GM21529 (cell line): ENCODE data around the gene ZNF521.

Source experiments
- ATAC-seq: cut with Tn5 transposase; IDR thresholded peaks from one replicate; pipeline ENCODE4 v1.9.1; 2021; ENCODE audit not compliant: unreplicated experiment

The ZNF521 gene

DNA sequence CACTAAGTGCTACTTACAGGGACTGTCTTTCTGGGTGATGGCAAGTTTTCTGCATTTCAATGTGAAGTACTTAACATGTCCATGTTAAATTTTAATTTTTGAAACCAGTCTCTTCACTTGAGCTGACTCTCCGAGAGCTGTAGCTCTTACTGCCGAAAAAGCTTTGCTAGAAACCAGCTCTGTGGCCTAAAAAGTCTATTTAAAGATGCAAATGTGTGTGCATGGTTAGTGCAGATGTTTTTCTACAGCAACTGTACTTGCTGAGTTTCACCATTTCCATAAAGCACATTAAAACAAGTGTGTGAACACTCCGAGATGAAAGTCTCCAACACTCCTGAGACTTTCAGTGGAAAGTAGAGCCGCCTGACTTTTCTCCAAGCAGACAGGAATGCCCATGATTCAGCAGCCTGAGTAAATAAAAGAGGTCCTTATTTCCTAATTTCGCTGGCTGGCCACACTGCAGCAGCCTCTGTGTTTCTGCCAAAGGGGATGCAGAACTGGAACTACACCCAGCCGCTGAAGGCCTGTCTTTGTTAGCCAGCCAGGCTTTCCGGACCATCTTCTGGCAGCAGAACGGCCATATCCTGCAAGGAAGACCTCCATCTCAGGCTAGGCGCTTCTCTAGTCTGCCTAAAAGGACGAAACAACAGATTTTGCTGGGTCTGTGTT is 121.2 kb downstream of the ZNF521 start:
- no peak for ATAC-seq

DNA sequence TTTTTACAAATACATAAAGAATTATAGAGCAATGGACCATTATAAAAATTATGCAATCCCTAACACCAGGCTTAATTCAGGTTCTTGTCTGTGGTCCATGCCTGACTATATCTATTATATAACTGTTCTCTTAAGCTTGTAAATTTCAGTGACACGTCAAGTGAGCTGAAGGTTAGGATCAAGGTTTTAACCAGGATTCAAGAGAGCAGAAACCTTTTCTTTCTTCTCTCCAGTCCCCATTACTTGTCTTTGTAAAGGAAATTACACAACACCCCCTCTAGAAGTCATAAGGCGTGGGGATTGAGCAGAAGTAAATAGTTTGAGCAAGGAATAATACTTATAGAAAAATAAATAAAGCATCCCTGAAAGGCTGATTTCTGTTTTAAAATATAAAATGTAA is 122.0 kb downstream of the ZNF521 start:
- ATAC-seq, result no peak

DNA sequence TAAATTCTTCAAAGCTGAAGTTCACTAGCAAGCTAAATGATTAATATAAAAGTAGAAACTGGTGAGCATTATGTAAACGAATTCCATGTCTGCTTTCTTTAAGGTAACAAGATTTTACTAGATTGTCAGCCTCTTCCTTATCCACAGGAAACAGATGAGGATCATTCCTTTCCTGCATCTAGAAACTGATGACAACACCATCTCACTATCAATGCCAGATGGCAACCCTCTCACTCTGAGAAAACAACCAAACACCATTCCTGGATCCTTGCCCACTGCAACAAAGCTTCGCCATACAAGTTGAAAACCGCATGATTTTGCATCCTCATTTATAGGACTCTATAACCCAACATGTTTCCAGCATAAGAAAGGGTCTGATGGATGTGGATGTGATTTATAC is 122.9 kb downstream of the ZNF521 start:
- no peak for ATAC-seq

DNA sequence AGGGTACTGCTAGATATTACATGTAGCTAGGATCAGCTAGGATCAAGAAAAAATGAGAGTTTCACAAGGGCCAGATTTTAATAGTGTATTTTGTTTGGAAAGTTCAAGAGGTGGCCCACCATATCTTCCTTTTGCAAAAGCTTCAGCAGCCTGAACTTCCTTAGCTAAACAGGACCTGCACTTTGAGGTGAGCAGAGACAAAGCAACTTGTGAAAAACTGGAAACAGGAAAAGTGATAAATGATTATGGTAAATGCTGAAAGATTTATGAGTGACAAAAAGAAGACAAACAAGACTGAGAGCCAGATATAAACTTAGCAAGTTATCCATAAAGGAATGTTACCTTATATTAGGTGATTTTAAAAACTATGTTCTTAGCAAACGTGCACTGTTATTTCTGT is 123.6 kb downstream of the ZNF521 start:
- ATAC-seq, result no peak

DNA sequence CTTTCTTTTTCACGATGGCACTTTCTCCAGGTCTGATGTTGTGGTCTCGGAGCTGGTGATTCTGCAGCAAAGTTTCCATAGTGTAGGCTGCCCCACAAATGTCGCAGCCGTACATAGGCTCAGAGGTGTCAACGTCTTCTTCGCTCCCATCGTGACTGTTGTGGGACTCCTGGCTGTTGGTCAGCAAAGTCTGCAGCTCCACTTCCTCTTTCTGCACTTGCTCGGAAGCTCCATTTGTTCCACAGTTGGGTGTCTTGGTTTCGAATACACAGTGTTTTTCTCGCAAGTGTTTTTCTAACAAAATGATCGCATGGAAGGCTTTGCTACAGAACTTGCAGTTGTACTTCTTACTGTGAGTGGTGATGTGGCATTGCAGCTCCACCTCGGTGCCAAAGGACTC is 126.8 kb downstream of the ZNF521 start:
- ATAC-seq, result no peak

DNA sequence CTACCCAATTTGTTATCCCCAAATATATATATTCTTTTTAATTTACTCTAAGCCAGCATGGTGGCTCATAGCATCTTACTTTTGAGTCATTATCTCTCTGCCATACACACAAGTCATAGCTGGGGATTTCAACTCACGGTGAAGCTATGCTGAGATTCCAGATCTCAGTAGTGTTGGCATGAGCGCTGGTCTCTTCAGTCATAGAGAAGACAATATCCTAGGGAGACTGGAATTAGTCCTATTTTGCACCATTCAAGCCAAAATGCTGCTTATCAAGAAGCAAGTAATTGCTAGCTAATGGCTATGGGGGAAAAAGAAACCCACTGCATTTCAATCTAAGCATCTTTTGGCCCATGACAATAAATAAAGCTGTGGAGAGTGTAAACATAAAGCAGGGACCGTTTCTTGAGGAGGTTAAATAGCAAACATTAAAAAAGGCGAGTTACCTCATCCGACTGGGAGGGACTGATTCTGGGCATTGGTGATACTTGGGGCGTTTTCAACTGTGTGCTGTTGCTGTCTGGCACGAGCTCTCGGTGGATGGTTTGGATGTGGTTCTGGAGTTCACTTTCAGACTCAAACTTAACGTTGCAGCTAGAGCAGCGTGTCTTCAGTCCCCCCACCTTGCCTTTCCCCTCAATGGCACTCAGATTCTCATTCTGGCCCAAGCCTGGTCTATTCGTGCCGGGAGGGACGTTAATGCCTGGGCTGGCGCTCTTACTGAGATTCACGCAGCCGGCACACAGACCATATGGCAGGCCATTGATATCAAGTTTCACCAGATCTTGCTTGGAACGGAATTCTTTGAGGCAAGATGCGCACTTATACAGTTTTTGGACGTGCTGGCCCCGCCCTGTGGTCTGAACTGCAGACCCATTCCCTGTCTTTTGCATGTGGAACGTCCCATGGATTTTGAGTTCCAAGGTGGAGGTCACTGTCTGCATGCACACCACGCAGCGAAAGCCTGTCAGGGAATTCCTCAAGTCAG is 127.8 kb downstream of the ZNF521 start:
- ATAC-seq, result no peak

DNA sequence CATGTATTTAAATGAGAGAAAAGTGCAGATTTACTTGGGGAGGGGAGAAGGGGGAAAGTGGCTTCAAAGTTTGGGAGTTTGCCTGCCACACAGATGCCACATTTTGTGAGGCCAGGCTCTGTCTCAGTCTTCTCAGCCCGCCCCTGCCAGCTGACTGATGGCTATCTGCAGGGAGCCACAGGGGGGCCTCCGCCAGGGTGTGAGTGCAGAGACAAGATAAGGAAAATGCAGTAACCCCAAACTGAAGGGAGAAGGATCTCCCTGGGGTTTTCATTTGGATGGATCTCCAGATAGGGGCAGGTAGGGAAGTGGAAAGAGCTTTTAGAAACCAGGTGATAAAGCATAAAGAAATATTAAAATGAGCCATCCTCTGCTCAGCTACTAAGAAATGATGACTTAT is 128.8 kb downstream of the ZNF521 start:
- no peak for ATAC-seq

DNA sequence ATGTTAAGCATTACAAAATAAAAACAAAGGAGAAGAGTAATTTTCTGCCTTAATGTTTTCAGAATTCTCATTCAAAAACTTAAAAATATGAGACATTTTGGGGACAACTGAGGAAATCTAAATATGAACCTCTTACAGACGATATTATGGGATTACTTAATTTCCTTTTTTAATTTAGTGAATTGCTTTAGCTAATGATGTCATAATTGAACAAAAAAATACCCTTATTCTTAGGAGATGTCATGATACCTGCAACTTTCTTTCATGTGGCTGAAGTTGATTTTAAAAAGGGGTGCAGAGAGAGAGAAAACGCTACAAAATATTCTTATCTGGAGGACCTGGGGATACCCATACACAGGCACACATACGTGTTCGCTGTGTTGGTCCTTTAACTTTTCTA is 129.3 kb downstream of the ZNF521 start:
- ATAC-seq, result no peak

DNA sequence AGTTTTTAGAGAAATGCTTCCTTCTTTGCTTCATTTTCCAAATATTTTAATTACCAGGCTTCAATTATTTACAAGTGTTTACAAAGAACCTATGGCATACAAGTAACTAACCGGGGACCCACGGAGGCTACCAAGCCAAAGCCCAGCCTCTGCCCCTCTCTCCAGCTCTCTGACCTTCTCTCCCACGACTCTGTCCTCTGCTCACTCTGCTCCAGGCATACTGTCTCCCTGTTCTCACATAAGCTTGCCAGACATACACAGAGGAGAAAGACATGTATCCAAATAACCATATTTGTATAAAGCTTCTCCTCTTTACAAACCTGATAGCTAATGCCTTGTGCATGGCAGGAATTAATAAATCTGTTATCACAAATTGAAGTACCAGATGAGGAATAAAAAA is 141.3 kb downstream of the ZNF521 start:
- ATAC-seq, result no peak

DNA sequence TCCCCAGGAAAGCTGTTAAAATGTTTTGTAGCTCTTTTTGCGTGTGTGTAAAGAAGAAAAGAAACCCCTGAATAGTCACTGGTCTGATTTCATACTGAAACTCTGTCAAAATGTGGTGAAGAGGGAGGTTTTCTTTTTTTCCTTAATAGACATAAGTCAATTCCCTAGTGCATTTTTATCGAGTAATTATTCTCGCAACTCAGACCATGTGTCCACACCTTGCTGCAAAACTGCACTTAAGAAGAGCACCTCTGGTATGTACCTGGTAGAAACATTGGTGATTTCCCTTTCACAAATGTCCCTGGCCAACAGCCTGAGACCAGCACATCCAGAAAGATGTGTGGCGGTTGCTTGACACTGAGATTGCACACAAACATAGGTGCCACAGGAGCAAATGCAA is 159.9 kb downstream of the ZNF521 start:
- no peak for ATAC-seq

DNA sequence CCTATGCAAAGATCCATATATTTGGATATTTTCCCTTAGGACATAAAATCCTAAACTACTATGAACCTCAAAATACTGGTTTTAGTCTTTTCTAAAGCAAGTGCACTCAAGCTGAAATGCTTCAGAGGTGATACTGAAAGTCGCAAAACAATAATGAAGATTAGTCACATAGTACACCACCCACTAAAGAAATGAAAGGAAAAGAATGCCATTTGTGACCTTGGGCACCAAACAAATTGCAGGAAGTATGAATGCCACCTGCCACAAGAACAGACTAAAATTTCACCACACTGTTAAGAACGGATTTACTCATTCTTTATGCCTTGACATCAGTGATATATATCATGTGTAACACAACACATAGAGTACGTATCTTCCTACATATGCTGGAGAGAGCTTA is 161.5 kb downstream of the ZNF521 start:
- peak; percentile 56 for ATAC-seq

DNA sequence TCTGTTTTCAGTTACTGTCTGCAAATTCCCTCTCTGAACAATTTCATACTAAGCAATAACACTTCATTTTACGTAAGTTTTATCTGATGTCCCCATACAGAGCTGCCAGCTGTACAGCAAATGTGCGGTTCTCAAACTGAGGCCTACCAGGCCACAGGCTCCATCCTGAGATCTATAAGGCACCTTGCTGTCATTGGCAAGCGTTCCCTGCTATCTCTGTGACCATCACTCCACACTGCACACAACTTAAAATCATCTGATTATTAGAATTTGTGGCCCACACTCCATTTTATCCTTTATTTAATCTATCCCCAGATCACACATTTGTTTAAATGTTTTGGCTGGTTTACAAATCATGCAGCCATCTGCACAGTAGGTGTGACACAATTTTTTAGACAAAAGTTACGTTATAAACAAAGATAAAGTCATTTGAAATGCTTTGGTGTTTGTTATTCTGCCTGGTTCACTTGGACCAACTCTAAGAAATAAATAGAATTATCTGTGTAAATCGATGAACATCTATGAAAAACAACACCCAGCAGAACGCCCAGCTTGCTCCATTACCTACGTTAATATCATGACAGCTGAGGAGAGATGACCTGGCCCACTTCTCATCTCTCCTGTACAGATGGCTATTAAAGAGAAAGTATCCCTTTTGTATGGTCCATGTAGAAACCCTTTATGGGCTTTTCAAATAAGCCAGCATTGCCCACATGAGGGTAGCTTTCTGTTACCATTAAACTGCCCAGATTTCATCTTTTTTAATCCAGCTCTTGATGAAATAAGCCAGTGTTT is 162.4 kb downstream of the ZNF521 start:
- no peak for ATAC-seq

DNA sequence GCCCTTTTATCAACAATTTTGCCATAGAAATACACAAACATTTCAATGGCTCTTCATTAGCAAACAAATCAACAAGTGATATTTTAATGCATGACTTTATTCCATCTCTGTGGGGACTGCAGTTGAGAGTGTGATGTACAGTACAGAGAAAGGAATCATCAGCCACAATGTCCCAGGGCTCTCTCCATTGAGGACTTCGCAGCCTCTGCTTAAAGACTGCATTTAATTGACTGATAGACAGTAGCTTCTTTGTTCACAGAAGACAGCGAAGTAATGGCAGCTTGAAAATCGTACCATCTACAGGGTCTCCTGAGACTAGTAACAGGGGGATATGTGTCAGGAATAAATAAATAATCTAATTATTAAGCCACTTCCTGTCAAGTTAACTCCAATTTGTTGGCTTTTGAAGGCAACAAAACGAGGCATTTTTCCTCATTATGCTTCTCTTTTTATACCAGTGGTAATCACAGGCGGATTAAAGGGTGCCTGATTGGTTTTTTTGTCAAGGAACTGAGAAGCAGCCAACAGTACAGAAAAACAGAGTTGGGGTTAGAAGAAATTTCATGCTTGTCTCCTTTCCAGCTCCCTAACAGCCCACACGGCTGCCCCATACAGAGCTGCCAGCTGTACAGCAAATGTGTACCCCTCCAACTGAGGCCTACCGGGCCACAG is 164.3 kb downstream of the ZNF521 start:
- ATAC-seq, result no peak

DNA sequence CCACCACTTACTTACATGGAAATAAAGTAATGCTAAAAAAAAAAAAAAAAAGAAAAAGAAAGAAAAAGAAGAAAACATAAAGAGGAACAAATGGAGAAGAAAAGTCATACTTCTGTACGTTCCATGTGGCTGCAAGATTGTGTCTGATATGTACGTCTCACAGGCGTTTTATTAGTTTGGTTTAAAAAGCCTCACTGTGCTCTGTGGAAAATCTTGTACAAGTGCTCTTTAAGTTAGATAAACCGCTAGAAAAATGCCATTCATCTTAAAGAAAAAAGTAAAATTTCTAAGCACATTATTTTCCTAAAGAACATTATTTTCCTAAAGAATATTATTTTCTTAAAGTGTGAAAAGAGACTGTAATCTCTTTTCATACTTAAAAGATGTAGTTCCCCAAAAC is 165.1 kb downstream of the ZNF521 start:
- ATAC-seq, result no peak

DNA sequence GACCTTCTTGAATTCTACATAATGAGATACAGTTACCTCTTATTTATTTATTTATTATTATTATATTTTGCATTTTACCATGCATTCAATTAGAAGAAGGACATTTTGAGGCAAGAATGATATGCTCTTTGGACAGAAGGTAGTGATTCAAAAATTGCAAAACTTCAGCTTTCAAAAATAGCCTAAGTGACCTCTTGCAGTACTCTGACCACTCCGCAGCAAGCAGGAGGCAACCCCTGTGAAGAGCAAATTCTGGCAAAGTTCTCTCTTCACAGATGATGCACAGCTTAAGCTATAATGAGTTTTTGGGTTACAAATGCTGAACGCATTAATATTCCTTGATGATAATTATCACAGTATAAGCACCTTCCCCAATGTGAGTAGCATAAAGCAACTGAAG is 170.0 kb downstream of the ZNF521 start:
- no peak for ATAC-seq

DNA sequence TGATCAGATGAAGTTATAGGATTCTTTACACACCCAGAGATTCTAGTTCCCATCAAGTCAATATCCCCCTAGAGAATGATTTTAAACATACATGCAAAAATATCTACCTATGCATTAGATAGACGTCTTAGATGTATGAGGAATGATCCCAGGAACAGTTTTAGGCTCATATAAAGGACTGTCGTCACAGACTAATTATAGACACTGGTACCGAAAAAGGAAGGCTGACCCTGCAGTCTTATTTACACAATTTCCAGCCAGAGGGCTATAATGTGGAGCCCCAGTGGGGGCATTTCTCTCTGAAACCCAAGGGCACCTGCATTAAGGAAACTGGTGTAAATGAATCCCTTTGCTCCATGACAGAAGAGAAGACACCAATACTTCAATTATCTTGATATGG is 170.4 kb downstream of the ZNF521 start:
- ATAC-seq, result no peak

DNA sequence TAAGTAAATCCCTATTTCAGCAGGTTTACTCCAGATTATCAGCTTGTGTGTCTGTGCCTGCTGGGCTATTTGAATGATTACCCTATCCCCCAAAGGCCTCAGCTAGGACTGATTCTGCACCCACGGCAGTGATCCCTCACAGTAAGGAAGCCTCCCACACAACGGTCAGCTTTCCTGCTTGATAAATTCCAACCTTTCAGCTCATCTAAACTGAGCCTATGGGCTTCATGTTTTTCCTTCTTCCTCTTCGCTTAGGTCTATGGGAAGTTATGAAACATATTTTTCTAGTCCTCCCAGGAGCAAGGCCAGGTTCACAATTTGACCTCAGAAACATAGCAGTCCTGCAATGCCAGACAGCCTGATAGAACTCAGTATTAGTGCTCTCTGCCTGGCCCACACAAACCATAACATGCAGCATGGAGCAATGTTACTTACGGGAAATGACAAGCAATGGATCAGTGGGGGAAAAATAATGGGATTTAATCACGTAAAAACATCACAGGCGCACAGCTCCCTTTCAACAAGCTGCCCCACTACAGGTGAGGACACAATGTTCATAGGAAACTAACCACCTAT is 170.9 kb downstream of the ZNF521 start:
- ATAC-seq, result no peak

DNA sequence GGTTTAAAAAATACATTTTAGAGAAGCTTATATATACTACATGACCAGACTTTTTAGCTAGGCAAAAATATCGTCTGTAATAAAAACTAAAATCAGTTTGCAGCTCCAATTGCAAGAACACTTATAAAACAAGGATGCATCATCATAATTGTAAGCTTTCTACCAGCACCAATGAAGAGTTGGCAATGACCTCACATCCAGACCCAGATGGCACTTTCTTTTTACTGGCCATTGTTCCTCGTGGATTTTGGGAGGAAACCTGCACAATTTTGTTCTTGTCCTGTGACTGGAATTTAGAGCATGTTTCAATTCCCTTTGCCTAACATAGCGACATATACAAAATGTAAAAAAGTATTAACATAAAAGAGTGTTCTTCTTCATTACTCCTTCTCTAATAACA is 174.3 kb downstream of the ZNF521 start:
- ATAC-seq, result no peak

DNA sequence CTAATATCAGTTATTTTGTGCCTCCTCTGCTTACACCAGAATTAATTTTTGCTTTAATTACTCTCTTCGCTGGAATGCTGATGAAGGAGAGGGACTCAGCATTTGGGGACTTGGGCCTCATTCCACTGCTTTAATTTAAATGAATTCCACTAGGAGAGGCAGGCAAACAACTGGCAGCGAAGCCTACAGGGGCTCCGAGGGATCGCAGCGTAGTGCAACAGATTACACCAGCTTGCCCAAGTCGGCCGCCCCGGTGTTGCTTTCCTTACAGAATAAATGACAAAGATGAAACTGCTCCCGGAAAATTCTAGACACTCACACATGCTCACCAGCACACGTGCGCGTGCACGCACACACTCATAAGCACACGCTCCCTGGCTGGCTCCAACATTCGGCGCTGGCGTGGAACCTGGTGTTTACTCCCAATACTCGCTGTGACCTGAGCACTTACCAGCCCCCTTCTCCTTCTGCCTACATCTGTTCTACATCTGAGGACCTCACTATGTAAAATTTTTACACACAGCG is 175.4 kb downstream of the ZNF521 start:
- ATAC-seq, result no peak
